Measurements from ENCODE around the gene MTM1.

The MTM1 gene

DNA sequence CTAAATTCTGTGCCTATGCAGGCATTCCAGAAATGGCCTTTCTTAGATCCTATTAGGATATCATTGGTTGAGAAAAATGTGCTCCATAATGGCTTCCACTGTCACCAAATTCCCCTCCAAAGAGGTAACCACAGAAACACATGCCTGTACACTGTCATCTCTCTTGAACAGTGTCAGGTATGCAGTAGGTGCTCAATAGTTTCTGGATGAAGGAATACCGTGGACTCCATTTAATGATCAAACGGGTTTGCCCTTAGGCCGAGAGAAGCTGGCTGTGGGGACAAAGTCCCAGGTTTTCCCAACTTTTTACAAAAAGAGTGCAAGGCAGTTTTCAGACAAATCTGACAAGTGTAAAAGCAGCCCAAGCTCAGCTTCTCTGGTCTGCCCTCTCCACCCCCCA, 16.5 kb upstream of the MTM1 start:
- DNase-seq = no peak

GRCh38 chrX:150558424-150558823, 10.0 kb upstream of the MTM1 start:
- DNase-seq = no peak

GRCh38 chrX:150564838-150565237, 3.6 kb upstream of the MTM1 start:
- no peak for DNase-seq

- no peak for DNase-seq
These were observed 2.9 kb upstream of the MTM1 start for GRCh38 chrX:150565551-150565950.

GRCh38 chrX:150566734-150567182, 1.7 kb upstream of the MTM1 start:
- DNase-seq = no peak

- DNase-seq = no peak
These were observed 639 bp upstream of the MTM1 start for GRCh38 chrX:150567645-150568319.

GRCh38 chrX:150569155-150569477, 695 bp downstream of the MTM1 start:
- DNase-seq = no peak

GRCh38 chrX:150570512-150570911, 2.1 kb downstream of the MTM1 start:
- no peak for DNase-seq

DNA sequence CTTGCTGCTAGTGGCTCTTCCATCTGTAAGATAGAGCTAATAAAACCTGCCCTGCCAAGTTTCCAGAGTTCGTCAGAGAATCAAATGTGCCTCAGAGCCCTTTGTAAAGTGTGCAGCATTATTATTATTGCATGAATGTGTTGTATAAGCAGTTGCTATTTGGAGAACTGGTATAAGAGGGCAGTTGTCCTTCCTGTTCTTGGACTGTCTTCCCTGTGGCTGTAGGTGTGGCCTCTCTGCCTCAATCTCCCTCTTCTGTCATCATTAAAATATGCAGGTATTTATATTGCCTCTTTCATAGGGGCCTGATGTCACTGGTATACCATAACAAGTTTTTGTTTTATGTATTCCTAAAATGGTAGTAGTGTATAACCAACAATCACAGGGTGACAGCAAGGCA, 3.8 kb downstream of the MTM1 start:
- DNase-seq = no peak

- DNase-seq = no peak
These were observed 4.7 kb downstream of the MTM1 start for GRCh38 chrX:150573106-150573505.

- DNase-seq = no peak
These were observed 5.3 kb downstream of the MTM1 start for GRCh38 chrX:150573702-150574101.

GRCh38 chrX:150574559-150575418, 6.4 kb downstream of the MTM1 start:
- DNase-seq = no peak

GRCh38 chrX:150575419-150575814, 7.0 kb downstream of the MTM1 start:
- DNase-seq = no peak

- DNase-seq = no peak
These were observed 8.8 kb downstream of the MTM1 start for GRCh38 chrX:150577174-150577573.

DNA sequence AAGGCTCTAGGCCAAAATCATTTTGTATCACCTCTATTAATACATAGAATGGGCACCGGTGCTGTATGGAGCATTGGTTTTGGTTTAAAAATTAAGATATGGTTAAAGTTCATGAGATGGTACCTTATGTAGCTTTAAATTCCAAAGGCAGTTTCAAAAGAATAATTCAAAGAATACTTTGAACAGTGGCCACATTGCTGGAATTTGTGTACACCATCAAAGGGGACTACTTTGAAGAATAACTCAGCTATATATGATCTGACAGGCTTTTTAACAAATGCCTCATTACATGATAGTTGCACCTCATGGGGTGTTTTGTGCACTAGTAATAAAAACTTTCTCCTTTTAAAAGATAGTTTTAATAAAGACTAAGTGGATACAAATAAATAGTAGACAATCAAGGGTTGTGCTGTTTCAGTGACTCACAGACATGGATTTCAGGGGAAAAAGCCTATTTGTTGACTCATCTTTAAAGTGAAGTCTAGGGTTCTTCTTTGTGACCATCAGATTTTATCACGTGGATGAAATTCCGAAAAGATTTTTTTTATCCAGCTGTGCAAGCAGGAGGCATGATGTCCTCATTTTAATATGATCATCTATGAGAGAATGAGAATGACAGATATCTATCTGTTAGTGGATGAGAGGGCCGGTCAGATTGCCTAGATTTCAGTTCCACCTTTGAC, 12.8 kb downstream of the MTM1 start:
- DNase-seq = no peak

- DNase-seq = no peak
These were observed 14.0 kb downstream of the MTM1 start for GRCh38 chrX:150582338-150582948.

GRCh38 chrX:150587585-150588503, 19.4 kb downstream of the MTM1 start:
- no peak for DNase-seq

- no peak for DNase-seq
These were observed 26.2 kb downstream of the MTM1 start for GRCh38 chrX:150594584-150594983.

DNA sequence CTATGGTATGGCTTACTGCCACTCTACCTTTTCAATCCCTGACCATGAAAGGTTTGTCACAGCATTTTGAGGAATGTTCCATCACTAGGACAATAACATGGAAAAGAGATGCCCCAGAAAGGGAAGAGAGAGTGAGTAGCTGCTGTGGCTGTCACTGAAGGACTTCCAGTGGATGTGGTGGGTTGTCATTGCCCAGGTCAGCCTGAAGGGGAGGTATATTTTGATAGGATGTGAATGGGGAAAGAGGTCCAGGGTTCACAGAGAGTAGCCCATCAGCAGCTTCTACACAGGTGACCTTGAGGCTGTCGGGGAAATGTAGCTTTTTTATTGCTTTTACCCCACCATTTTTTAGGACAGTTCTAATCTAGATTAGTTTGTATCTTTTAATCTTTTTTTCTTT, 30.8 kb downstream of the MTM1 start:
- DNase-seq = no peak

DNA sequence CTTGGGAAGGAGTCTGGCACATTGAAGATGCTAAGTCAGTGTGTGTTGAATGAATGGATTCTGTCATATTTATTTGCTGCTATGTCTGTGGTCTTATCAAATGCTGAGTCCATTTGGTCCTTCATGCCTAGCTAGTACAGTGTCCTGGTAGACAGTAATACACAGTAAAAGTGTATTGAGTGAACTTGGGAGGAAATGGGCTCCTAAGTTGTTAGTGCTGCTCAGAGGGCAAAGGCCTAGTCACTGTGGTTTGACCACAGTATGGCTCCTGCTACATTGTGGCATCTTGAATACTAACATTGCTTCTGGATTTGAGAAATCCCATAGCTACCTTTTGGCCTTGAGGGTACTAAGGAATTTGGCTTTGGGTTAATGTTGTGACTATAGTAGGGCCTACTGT, 33.9 kb downstream of the MTM1 start:
- DNase-seq = no peak

DNA sequence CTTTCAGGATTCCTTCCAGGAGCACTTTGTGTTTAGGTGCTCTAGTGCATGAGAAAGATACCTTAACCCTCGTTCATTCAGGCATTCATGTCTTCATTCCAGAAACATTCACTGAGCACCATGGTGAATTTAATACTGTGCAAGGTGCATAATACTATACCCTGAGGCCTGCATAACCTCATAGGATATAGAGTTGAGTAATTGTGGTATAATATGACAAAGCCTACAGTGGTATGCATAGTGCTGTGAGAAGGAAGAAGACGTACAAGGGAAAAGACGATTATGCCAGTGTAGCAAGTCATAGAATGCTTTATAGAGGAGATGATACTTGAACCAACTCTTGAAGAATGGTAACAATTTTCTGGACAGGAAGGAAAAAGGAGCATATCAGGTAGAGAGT, 34.3 kb downstream of the MTM1 start:
- no peak for DNase-seq

DNA sequence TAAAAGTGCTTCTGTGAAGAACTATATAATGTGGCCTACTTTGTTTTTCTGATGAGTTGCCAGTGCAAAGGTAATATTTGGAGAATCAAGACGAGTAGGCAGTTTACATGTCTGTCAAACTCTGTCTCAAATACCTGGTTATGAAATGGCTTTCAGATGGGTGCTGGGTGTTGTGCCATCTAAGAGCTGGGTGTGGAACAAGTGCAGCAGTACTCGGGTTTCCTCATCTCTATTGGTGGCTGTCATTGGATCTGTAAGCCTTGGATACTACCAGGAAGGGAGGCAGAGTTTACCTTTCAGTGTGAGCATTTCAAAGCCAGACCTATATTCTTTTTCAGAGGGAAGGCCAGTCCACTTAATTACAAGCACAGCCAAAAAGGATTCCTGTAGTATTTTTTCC, 37.2 kb downstream of the MTM1 start:
- no peak for DNase-seq
